HepG2 (cell line): ENCODE measurements around the gene RABGEF1.
A peak's percentile ranks its signal among the peaks of the same experiment; 100 is the strongest.
"Not testable (repeated sequence)": the region's sequence is repeated elsewhere in the genome, so short reads cannot be mapped to it uniquely, and the experiment has no call there.

Experiments
- CTCF ChIP-seq: sonication (generic); formaldehyde crosslinking; IDR thresholded peaks from 2 replicates; pipeline ENCODE4 v1.5.0; 2020; ENCODE audit warnings: mild to moderate bottlenecking, missing genetic modification reagents, moderate library complexity
- EP300 ChIP-seq, 3 experiments: sonication (generic) in 1 of 3; formaldehyde crosslinking in 1 of 3; IDR thresholded peaks; 2 replicates each; pipeline versions ENCODE4 v1.5.1 to v1.6.1; 2011 to 2020; ENCODE audit warnings: low read depth in 2 of 3, low read length in 2 of 3, borderline replicate concordance in 1 of 3, improper control_type of control experiment in 1 of 3, mild to moderate bottlenecking in 1 of 3, missing genetic modification reagents in 1 of 3, moderate library complexity in 1 of 3
- EZH2 ChIP-seq: conservative IDR thresholded peaks from 2 replicates; pipeline ENCODE4 v1.6.1; 2012; ENCODE audit warnings: mild to moderate bottlenecking, low read depth, low read length, moderate library complexity
- POLR2A ChIP-seq, 2 experiments: IDR thresholded peaks; 2 replicates each; pipeline ENCODE4 v1.6.1; 2011; ENCODE audit warnings: low read depth in 2 of 2, low read length in 2 of 2, mild to moderate bottlenecking in 1 of 2, moderate library complexity in 1 of 2; ENCODE audit not compliant: insufficient read depth in 1 of 2
- TF ChIP-seq, protein P1 (sequence below), 2 experiments: fragments of 450-650 bp in 1 of 2; sonication (generic) in 1 of 2; formaldehyde crosslinking; IDR thresholded peaks; 2 replicates each; pipeline versions ENCODE4 v1.5.0 to v1.8.0; 2020 to 2022; ENCODE audit warnings: mild to moderate bottlenecking in 1 of 2, missing genetic modification reagents in 1 of 2

- not testable (repeated sequence) for TF ChIP-seq EP300 (IDR thresholded peaks at IDR 0.05; ENCODE audit: low read depth in 2 of 2, low read length in 2 of 2); EP300 (CRISPR knock-in tag; IDR thresholded peaks at IDR 0.05; ENCODE audit: borderline replicate concordance); EZH2; POLR2A (IDR thresholded peaks at IDR 0.05; ENCODE audit: insufficient read depth in 1 of 2, low read depth in 2 of 2, low read length in 2 of 2)
- peak; percentile 69 for TF ChIP-seq CTCF (CRISPR knock-in tag)
- TF ChIP-seq, protein P1, sequence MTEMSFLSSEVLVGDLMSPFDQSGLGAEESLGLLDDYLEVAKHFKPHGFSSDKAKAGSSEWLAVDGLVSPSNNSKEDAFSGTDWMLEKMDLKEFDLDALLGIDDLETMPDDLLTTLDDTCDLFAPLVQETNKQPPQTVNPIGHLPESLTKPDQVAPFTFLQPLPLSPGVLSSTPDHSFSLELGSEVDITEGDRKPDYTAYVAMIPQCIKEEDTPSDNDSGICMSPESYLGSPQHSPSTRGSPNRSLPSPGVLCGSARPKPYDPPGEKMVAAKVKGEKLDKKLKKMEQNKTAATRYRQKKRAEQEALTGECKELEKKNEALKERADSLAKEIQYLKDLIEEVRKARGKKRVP (CRISPR knock-in tag; IDR thresholded peaks at IDR 0.05): not testable (repeated sequence)
These were observed 85.0 kb downstream of the RABGEF1 start for GRCh38 chr7:66825538-66825937.
